HepG2 (cell line): ENCODE measurements around the gene MAN1B1. TPM values are rescaled to one million over a fixed set of nuclear protein-coding genes. Genes with fewer than 3 reads are reported as not detected.
A peak's percentile ranks its signal among the peaks of the same experiment; 100 is the strongest.

ENCODE experiments used
- ARID2 ChIP-seq: sonication (generic); formaldehyde crosslinking; IDR thresholded peaks from 2 replicates; pipeline ENCODE4 v1.8.1; 2022; ENCODE audit warnings: mild to moderate bottlenecking, missing genetic modification reagents, borderline replicate concordance
- CERS6 ChIP-seq: sonication (generic); formaldehyde crosslinking; IDR thresholded peaks from 2 replicates; pipeline ENCODE4 v1.5.0; 2020; ENCODE audit warnings: missing genetic modification reagents
- KMT2A ChIP-seq: sonication (generic); formaldehyde crosslinking; IDR thresholded peaks from 2 replicates; pipeline ENCODE4 v1.4.0; 2020; ENCODE audit warnings: missing genetic modification reagents
- MIXL1 ChIP-seq: IDR thresholded peaks from 2 replicates; pipeline ENCODE4 v1.6.1; 2016
- NBN ChIP-seq: fragments of 450-650 bp; conservative IDR thresholded peaks from 2 replicates; pipeline ENCODE4 v1.6.1; 2017
- PHF21A ChIP-seq: sonication (generic); formaldehyde crosslinking; IDR thresholded peaks from 2 replicates; pipeline ENCODE4 v1.5.0; 2020; ENCODE audit warnings: mild to moderate bottlenecking, missing genetic modification reagents
- RFX5 ChIP-seq: IDR thresholded peaks from 2 replicates; pipeline ENCODE4 v1.6.1; 2011; ENCODE audit warnings: low read depth, low read length, improper control_type of control experiment
- SALL1 ChIP-seq: sonication (generic); formaldehyde crosslinking; IDR thresholded peaks from 2 replicates; pipeline ENCODE4 v1.8.0; 2022; ENCODE audit warnings: mild to moderate bottlenecking, missing genetic modification reagents
- SETDB1 ChIP-seq: sonication (generic); formaldehyde crosslinking; IDR thresholded peaks from 2 replicates; pipeline ENCODE4 v1.5.1; 2020; ENCODE audit warnings: missing genetic modification reagents, mild to moderate bottlenecking, borderline replicate concordance
- SNAI1 ChIP-seq: sonication (generic); formaldehyde crosslinking; IDR thresholded peaks from 2 replicates; pipeline ENCODE4 v1.5.0; 2020; ENCODE audit warnings: mild to moderate bottlenecking, missing genetic modification reagents, borderline replicate concordance
- ZFP62 ChIP-seq: sonication (generic); formaldehyde crosslinking; IDR thresholded peaks from 2 replicates; pipeline ENCODE4 v1.4.0; 2020; ENCODE audit warnings: missing genetic modification reagents
- ZGPAT ChIP-seq: IDR thresholded peaks from 2 replicates; pipeline ENCODE4 v1.6.1; 2016; ENCODE audit warnings: mild to moderate bottlenecking
- ZNF207 ChIP-seq: fragments of 450-650 bp; IDR thresholded peaks from 2 replicates; pipeline ENCODE4 v1.6.1; 2016; ENCODE audit warnings: antibody characterized with exemption, borderline replicate concordance
- ZNF484 ChIP-seq: sonication (generic); formaldehyde crosslinking; IDR thresholded peaks from 2 replicates; pipeline ENCODE4 v1.5.1; 2020; ENCODE audit warnings: mild to moderate bottlenecking, low read depth, missing genetic modification reagents, borderline replicate concordance
- ZNF839 ChIP-seq: sonication (generic); formaldehyde crosslinking; IDR thresholded peaks from 2 replicates; pipeline ENCODE4 v1.4.0; 2020; ENCODE audit warnings: missing genetic modification reagents, mild to moderate bottlenecking, borderline replicate concordance
- ZUFSP ChIP-seq: sonication (generic); formaldehyde crosslinking; IDR thresholded peaks from 2 replicates; pipeline ENCODE4 v1.9.0; 2021; ENCODE audit warnings: missing genetic modification reagents, mild to moderate bottlenecking, borderline replicate concordance
- polyA plus RNA-seq, 8 experiments: library from polyadenylated mRNA; depleted of rRNA in 3 of 8; stranded (reverse) in 7 of 8; unstranded in 1 of 8; fragments of >200 nt; fragmentation: Illumina TruSeq in 4 of 8; extraction: Trizol in 4 of 8; gene quantifications; 2 replicates each; pipeline versions ENCODE4 v1.2.1 to v1.2.3, GENCODE V29; 2011 to 2016; ENCODE audit warnings: low read depth in 4 of 8, missing spikeins in 1 of 8, mixed read lengths in 1 of 8; ENCODE audit not compliant: insufficient read depth in 1 of 8
- total RNA-seq, 5 experiments: library from RNA; depleted of rRNA; stranded (reverse); fragments of >200 nt; fragmentation: Illumina TruSeq; extraction: Trizol; gene quantifications; 2 replicates each; pipeline ENCODE4 v1.2.3, GENCODE V29; 2016; ENCODE audit warnings: low read depth in 1 of 5
- TF ChIP-seq, protein P1 (sequence below): sonication (generic); formaldehyde crosslinking; IDR thresholded peaks from 2 replicates; pipeline ENCODE4 v1.8.1; 2023; ENCODE audit warnings: mild to moderate bottlenecking, inconsistent platforms, moderate library complexity, missing genetic modification reagents, borderline replicate concordance
- TF ChIP-seq, protein P2 (sequence below): sonication (generic); formaldehyde crosslinking; IDR thresholded peaks from 2 replicates; pipeline ENCODE4 v1.4.0; 2020; ENCODE audit warnings: missing genetic modification reagents

Gene MAN1B1
- total and polyA plus RNA-seq, 2 of the 13 experiments (the other 11 are each of a cell fraction or from before 2014, with no cell fraction given), result 48.9 to 59.5 TPM

DNA sequence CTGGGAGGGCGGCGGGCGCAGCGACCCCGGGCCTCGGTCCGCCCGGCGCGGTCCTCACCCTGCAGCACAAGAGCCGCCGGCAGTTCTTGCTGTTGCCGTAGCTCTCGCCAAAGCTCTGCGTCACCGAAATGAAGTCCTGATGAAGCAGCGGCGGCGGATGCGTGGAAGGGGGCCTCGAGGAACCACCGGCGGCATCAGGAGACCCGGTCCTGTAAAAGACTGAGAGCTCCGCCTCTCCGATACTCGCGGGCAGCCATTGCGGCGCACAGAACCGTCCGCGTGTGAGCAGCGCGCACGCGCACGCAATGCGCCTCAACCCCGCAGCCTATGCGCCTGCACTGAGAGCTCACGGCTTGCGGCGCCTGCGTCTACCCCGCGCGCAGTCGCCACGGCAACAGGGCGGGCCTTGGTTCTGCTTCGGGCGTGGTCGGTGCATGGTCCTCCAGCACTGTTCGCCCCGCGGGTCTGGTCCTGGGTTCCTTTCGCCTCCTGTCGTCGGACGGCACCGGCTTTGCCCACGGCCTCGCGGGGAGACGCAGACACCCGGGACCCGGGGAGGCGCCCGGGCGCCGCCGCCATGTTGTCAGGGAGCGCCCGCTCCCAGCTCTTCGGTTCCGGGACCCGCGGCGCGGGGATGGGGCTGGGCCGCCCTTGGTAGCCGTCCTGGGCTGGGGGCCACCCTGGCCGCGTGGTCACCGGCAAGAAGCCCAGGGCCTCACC, 42.8 kb downstream of the MAN1B1 start (continued):
- no peak for TF ChIP-seq ZNF207
- peak; percentile 67; the same call in 1 of the 2 replicates for TF ChIP-seq ZGPAT (CRISPR knock-in tag)
- 0 out of 2 replicates have a peak, but pooled peaks have one; percentile 44 for TF ChIP-seq SNAI1 (CRISPR knock-in tag)
- no peak for TF ChIP-seq NBN
- TF ChIP-seq, protein P1, sequence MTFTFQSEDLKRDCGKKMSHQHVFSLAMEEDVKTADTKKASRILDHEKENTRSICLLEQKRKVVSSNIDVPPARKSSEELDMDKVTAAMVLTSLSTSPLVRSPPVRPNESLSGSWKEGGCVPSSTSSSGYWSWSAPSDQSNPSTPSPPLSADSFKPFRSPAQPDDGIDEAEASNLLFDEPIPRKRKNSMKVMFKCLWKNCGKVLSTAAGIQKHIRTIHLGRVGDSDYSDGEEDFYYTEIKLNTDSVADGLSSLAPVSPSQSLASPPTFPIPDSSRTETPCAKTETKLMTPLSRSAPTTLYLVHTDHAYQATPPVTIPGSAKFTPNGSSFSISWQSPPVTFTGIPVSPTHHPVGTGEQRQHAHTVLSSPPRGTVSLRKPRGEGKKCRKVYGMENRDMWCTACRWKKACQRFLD, result peak; percentile 20; the same call in 1 of the 2 replicates
- no peak for TF ChIP-seq ZNF839 (CRISPR knock-in tag)
- no peak for TF ChIP-seq MIXL1
- TF ChIP-seq ZFP62 (CRISPR knock-in tag), result no peak
- TF ChIP-seq ARID2 (CRISPR knock-in tag), result 0 out of 2 replicates have a peak, but pooled peaks have one; percentile 75
- TF ChIP-seq CERS6, result no peak
- TF ChIP-seq SETDB1 (CRISPR knock-in tag), result no peak
- no peak for TF ChIP-seq PHF21A (CRISPR knock-in tag)
- TF ChIP-seq ZUFSP (CRISPR knock-in tag), result no peak
- TF ChIP-seq ZNF484, result no peak
- TF ChIP-seq, protein P2, sequence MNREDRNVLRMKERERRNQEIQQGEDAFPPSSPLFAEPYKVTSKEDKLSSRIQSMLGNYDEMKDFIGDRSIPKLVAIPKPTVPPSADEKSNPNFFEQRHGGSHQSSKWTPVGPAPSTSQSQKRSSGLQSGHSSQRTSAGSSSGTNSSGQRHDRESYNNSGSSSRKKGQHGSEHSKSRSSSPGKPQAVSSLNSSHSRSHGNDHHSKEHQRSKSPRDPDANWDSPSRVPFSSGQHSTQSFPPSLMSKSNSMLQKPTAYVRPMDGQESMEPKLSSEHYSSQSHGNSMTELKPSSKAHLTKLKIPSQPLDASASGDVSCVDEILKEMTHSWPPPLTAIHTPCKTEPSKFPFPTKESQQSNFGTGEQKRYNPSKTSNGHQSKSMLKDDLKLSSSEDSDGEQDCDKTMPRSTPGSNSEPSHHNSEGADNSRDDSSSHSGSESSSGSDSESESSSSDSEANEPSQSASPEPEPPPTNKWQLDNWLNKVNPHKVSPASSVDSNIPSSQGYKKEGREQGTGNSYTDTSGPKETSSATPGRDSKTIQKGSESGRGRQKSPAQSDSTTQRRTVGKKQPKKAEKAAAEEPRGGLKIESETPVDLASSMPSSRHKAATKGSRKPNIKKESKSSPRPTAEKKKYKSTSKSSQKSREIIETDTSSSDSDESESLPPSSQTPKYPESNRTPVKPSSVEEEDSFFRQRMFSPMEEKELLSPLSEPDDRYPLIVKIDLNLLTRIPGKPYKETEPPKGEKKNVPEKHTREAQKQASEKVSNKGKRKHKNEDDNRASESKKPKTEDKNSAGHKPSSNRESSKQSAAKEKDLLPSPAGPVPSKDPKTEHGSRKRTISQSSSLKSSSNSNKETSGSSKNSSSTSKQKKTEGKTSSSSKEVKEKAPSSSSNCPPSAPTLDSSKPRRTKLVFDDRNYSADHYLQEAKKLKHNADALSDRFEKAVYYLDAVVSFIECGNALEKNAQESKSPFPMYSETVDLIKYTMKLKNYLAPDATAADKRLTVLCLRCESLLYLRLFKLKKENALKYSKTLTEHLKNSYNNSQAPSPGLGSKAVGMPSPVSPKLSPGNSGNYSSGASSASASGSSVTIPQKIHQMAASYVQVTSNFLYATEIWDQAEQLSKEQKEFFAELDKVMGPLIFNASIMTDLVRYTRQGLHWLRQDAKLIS, result no peak
- peak; percentile 76 for TF ChIP-seq SALL1 (CRISPR knock-in tag)
- no peak for TF ChIP-seq RFX5
- TF ChIP-seq KMT2A, result peak; percentile 80; the same call in 1 of the 2 replicates
